ENCODE results near the gene CBX6.
"Not testable (repeated sequence)": the region's sequence is repeated elsewhere in the genome, so short reads cannot be mapped to it uniquely, and the experiment has no call there.

The CBX6 gene

GRCh38 chr22:38872172-38872830, at the start of gene CBX6:
CBX6 (minus strand) TSS chr22:38872216; CDS start chr22:38872190, 26 bp downstream.
- DNase-seq, result peak; percentile 98

GRCh38 chr22:38921806-38922205, 49.8 kb upstream of the CBX6 start:
- DNase-seq, result no peak

GRCh38 chr22:38921120-38921519, 49.1 kb upstream of the CBX6 start:
- no peak for DNase-seq

- no peak for DNase-seq
Measured at GRCh38 chr22:38919631-38920190, 47.7 kb upstream of the CBX6 start.

- no peak for DNase-seq
Measured at GRCh38 chr22:38911434-38911833, 39.4 kb upstream of the CBX6 start.

- DNase-seq, result no peak
Measured at GRCh38 chr22:38907767-38908166, 35.8 kb upstream of the CBX6 start.

GRCh38 chr22:38906052-38906451, 34.0 kb upstream of the CBX6 start:
- DNase-seq, result no peak

GRCh38 chr22:38904052-38904617, 32.1 kb upstream of the CBX6 start:
- not testable (repeated sequence) for DNase-seq

GRCh38 chr22:38901111-38901641, 29.2 kb upstream of the CBX6 start:
- DNase-seq, result no peak

- DNase-seq, result no peak
Measured at GRCh38 chr22:38900677-38901076, 28.7 kb upstream of the CBX6 start.

GRCh38 chr22:38891256-38891655, 19.2 kb upstream of the CBX6 start:
- no peak for DNase-seq

GRCh38 chr22:38890377-38890776, 18.4 kb upstream of the CBX6 start:
- no peak for DNase-seq

GRCh38 chr22:38886333-38886732, 14.3 kb upstream of the CBX6 start:
- DNase-seq, result no peak

GRCh38 chr22:38882972-38883622, 11.1 kb upstream of the CBX6 start:
- no peak for DNase-seq

GRCh38 chr22:38881997-38882879, 10.2 kb upstream of the CBX6 start:
- no peak for DNase-seq

GRCh38 chr22:38881464-38881871, 9.5 kb upstream of the CBX6 start:
- DNase-seq, result no peak

GRCh38 chr22:38879961-38880360, 7.9 kb upstream of the CBX6 start:
- DNase-seq, result no peak

- DNase-seq, result no peak
Measured at GRCh38 chr22:38879108-38879729, 7.2 kb upstream of the CBX6 start.

- no peak for DNase-seq
Measured at GRCh38 chr22:38878001-38878400, 6.0 kb upstream of the CBX6 start.

GRCh38 chr22:38874529-38875222, 2.7 kb upstream of the CBX6 start:
- DNase-seq, result peak; percentile 42

Measured in activated CD8-positive, alpha-beta memory T cell treated with anti-CD3 and anti-CD28 coated beads, Interleukin-2, amount 50 U/mL, for 48 hours (primary cell).